Hepatocyte (in vitro differentiated cells): ENCODE results near the gene PTPRS.

Experiments
- EZH2 ChIP-seq: fragments of 200-600 bp; sonication (generic); IDR thresholded peaks from 2 replicates; pipeline ENCODE4 v1.6.1; 2016; ENCODE audit warnings: antibody characterized with exemption, mild to moderate bottlenecking, borderline replicate concordance
- TF ChIP-seq, protein P1 (sequence below): fragments of 200-600 bp; sonication (generic); IDR thresholded peaks from 2 replicates; pipeline ENCODE4 v1.5.1; 2016; ENCODE audit warnings: antibody characterized with exemption, mild to moderate bottlenecking; ENCODE audit not compliant: poor library complexity

DNA sequence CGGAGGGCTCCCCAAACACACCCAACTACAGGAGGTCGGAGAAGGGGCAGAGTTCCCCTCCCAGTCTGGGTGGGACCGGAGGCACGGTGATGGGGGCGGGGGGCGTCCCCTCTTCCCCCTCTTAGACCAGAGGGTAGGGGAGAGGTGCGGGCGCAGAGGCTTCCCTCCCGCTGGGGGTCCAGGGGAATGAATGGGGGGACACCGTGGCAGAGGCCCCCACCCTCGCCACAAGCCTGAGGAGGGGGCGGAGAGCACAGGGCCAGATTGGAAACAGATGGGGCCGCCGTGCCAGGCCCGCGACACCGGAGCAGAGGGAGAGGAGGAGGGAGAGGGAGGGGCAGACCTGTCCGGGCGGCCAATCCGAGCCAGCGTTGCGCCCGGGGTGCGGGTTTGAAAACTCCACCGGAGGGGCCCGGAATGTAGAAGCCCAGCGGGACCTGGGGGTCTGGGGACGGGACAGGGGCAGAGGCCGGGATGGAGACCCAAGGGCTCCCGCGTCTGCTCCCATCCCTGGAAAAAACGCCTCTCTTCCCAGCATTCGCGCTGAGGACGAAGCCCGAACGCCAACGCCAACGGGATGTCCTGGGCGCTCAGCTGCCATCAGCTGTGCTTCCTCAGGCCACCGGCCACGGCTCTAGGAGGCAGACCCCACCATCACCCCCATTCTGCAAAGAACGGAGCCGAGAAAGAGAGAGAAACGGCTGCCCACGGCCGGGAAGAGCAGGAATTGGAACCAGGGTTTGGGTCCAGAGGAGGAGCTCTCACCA, 46.8 kb downstream of the PTPRS start:
- TF ChIP-seq, protein P1, sequence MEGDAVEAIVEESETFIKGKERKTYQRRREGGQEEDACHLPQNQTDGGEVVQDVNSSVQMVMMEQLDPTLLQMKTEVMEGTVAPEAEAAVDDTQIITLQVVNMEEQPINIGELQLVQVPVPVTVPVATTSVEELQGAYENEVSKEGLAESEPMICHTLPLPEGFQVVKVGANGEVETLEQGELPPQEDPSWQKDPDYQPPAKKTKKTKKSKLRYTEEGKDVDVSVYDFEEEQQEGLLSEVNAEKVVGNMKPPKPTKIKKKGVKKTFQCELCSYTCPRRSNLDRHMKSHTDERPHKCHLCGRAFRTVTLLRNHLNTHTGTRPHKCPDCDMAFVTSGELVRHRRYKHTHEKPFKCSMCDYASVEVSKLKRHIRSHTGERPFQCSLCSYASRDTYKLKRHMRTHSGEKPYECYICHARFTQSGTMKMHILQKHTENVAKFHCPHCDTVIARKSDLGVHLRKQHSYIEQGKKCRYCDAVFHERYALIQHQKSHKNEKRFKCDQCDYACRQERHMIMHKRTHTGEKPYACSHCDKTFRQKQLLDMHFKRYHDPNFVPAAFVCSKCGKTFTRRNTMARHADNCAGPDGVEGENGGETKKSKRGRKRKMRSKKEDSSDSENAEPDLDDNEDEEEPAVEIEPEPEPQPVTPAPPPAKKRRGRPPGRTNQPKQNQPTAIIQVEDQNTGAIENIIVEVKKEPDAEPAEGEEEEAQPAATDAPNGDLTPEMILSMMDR: no peak
- TF ChIP-seq EZH2: no peak
